Activated naive CD8-positive, alpha-beta T cell treated with anti-CD3 and anti-CD28 coated beads for 36 hours (primary cell): ENCODE results near the gene TRIM65. TPM values are rescaled to one million over a fixed set of nuclear protein-coding genes. Genes with fewer than 3 reads are reported as not detected.
A peak's percentile ranks its signal among the peaks of the same experiment; 100 is the strongest.

Source experiments
- DNase-seq: peaks from one replicate; pipeline ENCODE4 v3.0.0; 2021
- H3K27ac Mint-ChIP-seq: one replicate; pipeline ENCODE4 v1.8.0; 2022; ENCODE audit warnings: mild to moderate bottlenecking, moderate library complexity, mixed read lengths
- H3K27me3 Mint-ChIP-seq: one replicate; pipeline ENCODE4 v1.8.0; 2022; ENCODE audit warnings: mild to moderate bottlenecking, mixed read lengths
- H3K36me3 Mint-ChIP-seq: one replicate; pipeline ENCODE4 v1.8.0; 2021; ENCODE audit warnings: mild to moderate bottlenecking, mixed read lengths
- H3K4me1 Mint-ChIP-seq: one replicate; pipeline ENCODE4 v1.8.0; 2021; ENCODE audit warnings: mixed read lengths
- H3K4me3 Mint-ChIP-seq: one replicate; pipeline ENCODE4 v1.8.0; 2022; ENCODE audit warnings: mild to moderate bottlenecking, moderate library complexity, mixed read lengths
- H3K9me3 Mint-ChIP-seq: one replicate; pipeline ENCODE4 v1.8.0; 2022; ENCODE audit warnings: mixed read lengths
- total RNA-seq, 2 experiments: library from RNA; stranded (reverse); gene quantifications; one replicate each; pipeline ENCODE4 v1.2.3, GENCODE V29; 2021

The TRIM65 gene
- total RNA-seq, 2 experiments from 2014 or later: 37.2 to 41.7 TPM

DNA sequence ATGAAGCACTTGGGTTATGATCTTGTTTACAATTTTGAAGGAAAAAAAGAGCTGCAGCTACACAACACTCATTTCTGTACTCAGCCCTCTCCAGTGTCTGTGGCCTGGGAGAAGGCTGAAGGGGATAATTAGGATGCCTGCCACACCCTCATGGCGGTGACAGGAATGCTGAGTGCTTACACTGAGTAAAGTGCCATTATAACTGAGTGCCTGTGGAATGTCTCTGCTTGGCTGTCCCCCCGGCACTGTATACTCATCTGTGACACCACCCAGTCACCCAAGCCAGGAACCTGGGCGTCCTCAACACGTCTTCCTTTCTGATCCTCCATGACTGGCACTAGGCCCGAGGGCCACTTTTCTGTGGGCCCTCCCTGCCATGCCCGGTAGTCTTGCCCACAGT lies 11.4 kb upstream of the TRIM65 start:
- no peak for DNase-seq
- Mint-ChIP-seq H3K4me3 (no peak overlapping the region), H3K36me3 (peaks cover 3% of the 10 kb centered on the region), H3K4me1 (peaks cover 15% of the 10 kb centered on the region), H3K27ac (no peak overlapping the region), H3K27me3 (no peaks in the 10 kb centered on the region), H3K9me3 (no peaks in the 10 kb centered on the region)

GRCh38 chr17:75906143-75906884 lies 9.6 kb upstream of the TRIM65 start:
- H3K4me3 Mint-ChIP-seq: peak overlapping the region; percentile 37
- H3K9me3 Mint-ChIP-seq: no peaks in the 10 kb centered on the region
- H3K27me3 Mint-ChIP-seq: no peaks in the 10 kb centered on the region
- H3K36me3 Mint-ChIP-seq: peaks cover 9% of the 10 kb centered on the region
- DNase-seq: no peak
- no peak overlapping the region for H3K27ac Mint-ChIP-seq
- peaks cover 15% of the 10 kb centered on the region for H3K4me1 Mint-ChIP-seq

DNA sequence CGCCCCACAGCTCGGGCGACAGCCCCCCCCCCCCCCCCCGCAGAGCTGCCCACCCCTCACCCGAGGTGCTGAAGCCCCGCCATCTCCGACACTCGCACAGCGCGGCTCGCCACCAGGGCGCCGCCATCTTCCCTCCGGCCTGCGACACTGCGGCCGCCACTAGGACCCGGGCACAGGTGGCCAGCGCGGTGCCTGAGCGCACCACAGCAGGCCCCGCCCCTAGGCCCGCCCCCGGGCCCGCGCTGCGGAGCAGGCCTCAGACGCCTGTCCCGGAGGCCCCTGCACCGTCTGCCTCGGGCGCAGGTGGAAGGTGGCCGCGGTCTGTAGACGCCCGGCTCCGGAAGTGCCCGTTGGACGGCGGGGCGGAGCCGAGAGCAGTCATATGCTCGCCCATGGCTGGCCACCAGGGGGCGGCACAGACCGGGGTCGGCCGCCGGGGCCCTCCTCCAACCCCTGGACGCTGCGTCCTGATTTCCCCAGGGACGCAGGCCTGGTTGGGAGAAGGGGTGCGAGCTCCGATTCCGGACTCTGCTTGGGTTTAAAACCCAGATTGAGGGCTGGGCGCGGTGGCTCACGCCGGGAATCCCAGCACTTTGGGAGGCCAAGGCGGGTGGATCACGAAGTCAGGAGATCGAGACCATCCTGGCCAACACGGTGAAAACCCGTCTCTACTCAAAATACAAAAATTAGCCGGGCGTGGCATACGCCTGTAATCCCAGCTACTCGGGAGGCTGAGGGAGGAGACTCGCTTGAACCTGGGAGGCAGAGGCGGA lies 8.2 kb upstream of the TRIM65 start, which contains the start of gene MRPL38:
Gene MRPL38, minus strand, starts transcription at position 136 of the 773 bp plus-strand sequence. Its CDS starts 9 bp downstream, at position 127.
- Mint-ChIP-seq H3K4me1 (peaks cover 15% of the 10 kb centered on the region), H3K36me3 (peaks cover 11% of the 10 kb centered on the region), H3K4me3 (peak within 1 kb of the TSS; percentile 96), H3K9me3 (no peaks in the 10 kb centered on the region), H3K27me3 (no peaks in the 10 kb centered on the region), H3K27ac (peak within 1 kb of the TSS; percentile 93)
- peak; percentile 99 for DNase-seq

- H3K4me3 Mint-ChIP-seq: no peak overlapping the region
- peaks cover 14% of the 10 kb centered on the region for H3K4me1 Mint-ChIP-seq
- H3K27ac Mint-ChIP-seq: peak overlapping the region; percentile 20
- DNase-seq: no peak
- H3K9me3 Mint-ChIP-seq: no peaks in the 10 kb centered on the region
- no peaks in the 10 kb centered on the region for H3K27me3 Mint-ChIP-seq
- peaks cover 14% of the 10 kb centered on the region for H3K36me3 Mint-ChIP-seq
These were observed 5.7 kb upstream of the TRIM65 start for GRCh38 chr17:75902406-75902805.

GRCh38 chr17:75901727-75902126 lies 5.0 kb upstream of the TRIM65 start:
- DNase-seq: no peak
- no peak overlapping the region for H3K4me3 Mint-ChIP-seq
- peaks cover 14% of the 10 kb centered on the region for H3K36me3 Mint-ChIP-seq
- no peaks in the 10 kb centered on the region for H3K9me3 Mint-ChIP-seq
- H3K4me1 Mint-ChIP-seq: peaks cover 16% of the 10 kb centered on the region
- no peak overlapping the region for H3K27ac Mint-ChIP-seq
- no peaks in the 10 kb centered on the region for H3K27me3 Mint-ChIP-seq

DNA sequence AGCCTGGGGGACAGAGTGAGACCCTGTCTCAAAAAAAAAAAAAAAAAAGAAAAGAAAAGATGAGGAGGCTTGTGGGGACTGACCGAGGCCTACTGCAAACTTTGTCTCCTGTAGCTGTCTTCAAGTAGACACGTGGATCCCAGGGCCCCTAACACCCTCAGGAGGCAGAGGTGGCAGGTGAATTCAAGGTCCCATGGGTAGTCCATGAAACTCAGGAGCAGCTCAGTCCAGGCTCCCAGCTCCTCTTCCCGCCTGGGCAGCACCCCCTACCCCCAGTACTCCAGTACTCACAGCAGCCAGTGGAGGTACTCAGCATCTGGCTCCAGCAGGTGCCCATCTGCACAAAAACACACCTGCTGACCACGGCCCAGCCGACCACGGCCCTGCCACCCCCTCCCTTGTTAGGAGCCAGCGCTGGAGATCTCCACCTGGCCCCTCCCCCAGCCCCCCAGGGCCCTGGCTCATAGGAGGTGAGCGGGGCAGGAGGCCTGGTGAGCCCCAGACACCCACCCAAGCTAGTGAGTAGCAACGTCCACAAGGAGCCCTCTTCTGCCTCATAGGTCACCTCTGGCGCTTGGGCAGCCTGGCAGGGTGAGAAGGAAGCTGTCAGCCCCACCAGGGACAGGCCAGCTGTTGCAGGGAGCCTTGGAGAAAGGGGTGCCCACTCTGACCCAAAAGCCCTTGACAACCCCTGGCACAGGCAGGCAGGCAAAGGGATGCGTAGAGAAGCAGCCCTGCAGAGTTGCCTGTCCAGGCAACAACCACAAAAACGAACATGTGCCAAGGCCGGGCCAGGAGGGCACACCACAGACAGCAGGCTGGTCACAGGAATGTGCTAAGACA lies 4.2 kb upstream of the TRIM65 start:
- H3K9me3 Mint-ChIP-seq: no peaks in the 10 kb centered on the region
- peaks cover 13% of the 10 kb centered on the region for H3K4me1 Mint-ChIP-seq
- peaks cover 14% of the 10 kb centered on the region for H3K36me3 Mint-ChIP-seq
- H3K4me3 Mint-ChIP-seq: no peak overlapping the region
- H3K27ac Mint-ChIP-seq: no peak overlapping the region
- H3K27me3 Mint-ChIP-seq: no peaks in the 10 kb centered on the region
- DNase-seq: no peak

DNA sequence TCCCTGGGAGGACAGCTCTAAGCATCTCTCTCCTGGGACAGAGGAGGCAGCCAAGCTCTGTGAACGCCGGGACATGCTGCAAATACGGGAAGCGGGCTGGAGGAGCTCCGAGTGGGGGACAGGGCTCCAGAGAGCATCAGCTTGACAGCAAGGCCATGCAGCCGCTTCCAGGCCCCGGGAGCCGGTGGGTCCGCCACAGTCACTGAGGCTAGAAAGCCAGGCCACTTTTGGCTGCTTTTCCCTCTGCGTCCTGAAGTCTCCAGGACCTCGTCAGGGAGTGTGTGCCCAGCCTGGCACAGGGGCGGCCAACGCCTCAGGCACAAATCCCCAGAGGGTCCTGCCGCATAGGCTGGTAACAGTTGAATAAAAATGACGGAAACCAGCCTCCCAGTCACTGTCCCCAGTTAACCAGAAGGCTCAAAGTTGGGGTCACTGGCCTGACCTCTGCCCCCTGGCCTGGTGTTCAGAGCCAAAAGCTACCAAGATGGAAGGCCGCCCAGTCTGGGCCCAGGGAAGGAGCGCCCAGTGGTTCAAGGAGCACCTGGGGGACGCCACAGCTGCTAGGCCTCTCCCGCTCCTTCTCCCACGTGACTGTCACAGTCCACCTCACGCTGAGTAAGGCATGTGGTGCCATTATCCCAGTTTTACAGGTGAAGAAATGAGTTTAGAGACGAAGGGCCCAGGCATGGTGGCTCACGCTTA lies 3.2 kb upstream of the TRIM65 start:
- Mint-ChIP-seq H3K27me3 (no peaks in the 10 kb centered on the region), H3K4me1 (peaks cover 14% of the 10 kb centered on the region), H3K36me3 (peaks cover 24% of the 10 kb centered on the region), H3K27ac (no peak overlapping the region), H3K9me3 (no peaks in the 10 kb centered on the region), H3K4me3 (no peak overlapping the region)
- no peak for DNase-seq

- H3K4me1 Mint-ChIP-seq: peaks cover 16% of the 10 kb centered on the region
- H3K9me3 Mint-ChIP-seq: no peaks in the 10 kb centered on the region
- no peak for DNase-seq
- H3K27ac Mint-ChIP-seq: no peak overlapping the region
- H3K4me3 Mint-ChIP-seq: no peak overlapping the region
- H3K36me3 Mint-ChIP-seq: peaks cover 24% of the 10 kb centered on the region
- H3K27me3 Mint-ChIP-seq: no peaks in the 10 kb centered on the region
These were observed 2.6 kb upstream of the TRIM65 start for GRCh38 chr17:75899353-75899752.

DNA sequence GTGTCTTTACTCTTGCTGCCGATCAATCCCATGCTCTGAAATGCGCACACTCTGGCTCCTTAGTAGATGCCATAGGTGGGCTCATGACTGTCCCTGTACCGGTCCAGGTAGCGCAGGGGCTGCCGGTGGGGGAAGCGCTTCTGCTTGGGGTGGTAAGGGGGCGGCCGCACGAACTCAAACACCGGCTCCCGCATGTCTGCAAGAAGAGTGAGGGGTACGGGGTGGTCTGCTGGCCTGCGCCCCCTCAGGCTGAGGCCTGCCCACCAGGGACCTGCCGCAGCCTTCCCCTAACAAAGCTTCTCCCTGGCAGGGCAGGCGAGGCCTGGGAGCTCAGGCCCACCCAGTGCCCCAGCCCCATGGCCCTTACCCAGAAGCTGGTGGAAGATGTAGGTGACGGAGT lies 2.0 kb upstream of the TRIM65 start:
- no peaks in the 10 kb centered on the region for H3K27me3 Mint-ChIP-seq
- H3K27ac Mint-ChIP-seq: no peak overlapping the region
- DNase-seq: no peak
- H3K4me1 Mint-ChIP-seq: peaks cover 22% of the 10 kb centered on the region
- no peaks in the 10 kb centered on the region for H3K9me3 Mint-ChIP-seq
- peaks cover 21% of the 10 kb centered on the region for H3K36me3 Mint-ChIP-seq
- no peak overlapping the region for H3K4me3 Mint-ChIP-seq

DNA sequence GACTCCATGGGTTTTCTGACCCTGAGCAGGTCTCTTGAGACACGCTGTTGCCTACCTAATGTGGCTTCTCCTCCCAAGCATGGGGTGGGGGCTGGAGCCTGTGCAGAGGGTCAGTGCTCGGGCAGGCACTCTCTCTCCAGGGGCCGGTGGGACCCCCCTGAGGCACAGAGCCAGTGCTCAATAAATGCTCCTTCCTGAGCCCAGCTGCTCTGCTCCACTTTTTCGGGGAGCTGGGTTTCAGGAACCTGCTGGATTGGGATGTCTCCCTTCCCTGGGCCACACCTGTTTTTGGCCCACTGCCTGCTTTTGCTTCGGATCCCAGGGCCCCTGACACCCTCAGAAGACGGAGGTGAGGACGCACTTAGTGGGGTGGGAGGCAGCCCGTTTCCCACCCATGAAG lies 1.3 kb upstream of the TRIM65 start:
- H3K27me3 Mint-ChIP-seq: no peaks in the 10 kb centered on the region
- no peak for DNase-seq
- no peaks in the 10 kb centered on the region for H3K9me3 Mint-ChIP-seq
- H3K27ac Mint-ChIP-seq: no peak overlapping the region
- no peak overlapping the region for H3K4me3 Mint-ChIP-seq
- H3K36me3 Mint-ChIP-seq: peaks cover 21% of the 10 kb centered on the region
- H3K4me1 Mint-ChIP-seq: peaks cover 24% of the 10 kb centered on the region

GRCh38 chr17:75897160-75898019 lies 639 bp upstream of the TRIM65 start:
- Mint-ChIP-seq H3K27ac (peak overlapping the region; percentile 46), H3K4me1 (peaks cover 24% of the 10 kb centered on the region), H3K36me3 (peaks cover 19% of the 10 kb centered on the region), H3K9me3 (no peaks in the 10 kb centered on the region), H3K27me3 (no peaks in the 10 kb centered on the region), H3K4me3 (peak overlapping the region; percentile 57)
- no peak for DNase-seq

DNA sequence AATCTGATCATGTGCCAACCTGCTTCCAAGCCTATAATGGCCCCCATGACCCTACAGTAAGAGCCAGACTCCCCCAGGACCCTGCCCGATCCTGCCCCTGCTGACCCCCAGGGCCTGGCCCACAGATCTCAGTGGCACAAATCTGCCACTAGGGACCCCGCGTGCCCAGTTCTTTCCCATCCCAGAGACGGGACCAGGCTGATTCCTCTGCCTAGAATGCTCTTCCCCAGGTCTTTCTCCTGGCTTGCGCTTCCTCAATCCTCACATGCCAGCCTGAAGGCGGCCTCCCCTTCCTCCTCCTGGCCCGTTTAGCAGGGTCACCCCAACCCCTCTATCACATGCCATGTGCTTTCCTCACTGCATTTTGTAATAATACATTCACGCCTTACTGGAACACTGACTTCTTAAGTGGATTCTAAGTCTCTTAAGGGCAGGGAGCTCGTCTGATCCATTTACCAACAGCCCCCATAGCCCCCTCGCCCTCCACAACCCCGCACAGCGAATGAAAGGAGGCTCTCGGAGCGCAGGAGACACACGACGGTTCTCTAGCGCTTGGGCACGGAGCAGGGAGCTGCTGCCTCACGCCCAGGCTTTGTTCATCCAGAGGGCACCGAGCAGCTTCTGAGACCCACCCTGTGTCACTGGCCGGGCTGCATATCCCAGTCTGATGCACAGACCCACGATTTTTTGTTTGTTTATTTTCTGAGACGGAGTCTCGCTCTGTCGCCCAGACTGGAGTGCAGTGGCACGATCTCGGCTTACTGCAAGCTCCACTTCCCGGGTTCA lies 1.2 kb downstream of the TRIM65 start:
- DNase-seq: no peak
- Mint-ChIP-seq H3K27me3 (no peaks in the 10 kb centered on the region), H3K9me3 (no peaks in the 10 kb centered on the region), H3K4me3 (peak overlapping the region; percentile 89), H3K27ac (peak overlapping the region; percentile 79), H3K36me3 (peaks cover 14% of the 10 kb centered on the region), H3K4me1 (peaks cover 24% of the 10 kb centered on the region)

DNA sequence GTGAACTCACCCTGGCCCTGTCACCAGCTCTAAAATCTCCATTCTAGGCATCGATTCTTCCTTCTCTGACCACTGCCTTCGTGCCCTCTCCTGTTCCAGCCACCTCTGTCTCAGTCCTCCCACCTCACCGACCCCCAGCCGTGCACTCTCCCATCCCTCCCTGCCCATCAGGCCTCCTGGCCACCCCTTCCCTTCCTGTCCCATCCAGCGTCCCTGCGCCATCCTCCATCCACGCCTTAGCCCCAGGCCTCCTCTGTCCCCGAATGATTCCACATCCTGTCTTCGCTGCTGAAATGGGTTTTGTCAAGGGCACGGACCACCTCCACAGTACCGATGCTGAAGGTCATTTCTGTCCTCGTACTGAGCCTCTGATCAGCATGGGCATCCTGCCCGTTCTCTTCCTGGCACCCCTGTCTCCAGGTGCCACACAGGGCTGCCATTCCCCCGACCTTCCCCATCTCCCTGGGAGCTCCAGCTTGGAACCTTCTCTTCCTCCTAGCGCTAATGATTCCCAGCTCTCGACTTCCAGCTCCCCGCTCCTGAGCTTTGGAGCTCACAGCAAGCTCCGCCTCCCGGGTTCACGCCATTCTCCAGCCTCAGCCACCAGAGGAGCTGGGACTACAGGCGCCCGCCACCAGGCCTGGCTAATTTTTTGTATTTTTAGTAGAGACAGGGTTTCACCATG lies 2.6 kb downstream of the TRIM65 start:
- peaks cover 26% of the 10 kb centered on the region for H3K4me1 Mint-ChIP-seq
- peaks cover 18% of the 10 kb centered on the region for H3K36me3 Mint-ChIP-seq
- H3K9me3 Mint-ChIP-seq: no peaks in the 10 kb centered on the region
- H3K27ac Mint-ChIP-seq: peak overlapping the region; percentile 72
- H3K27me3 Mint-ChIP-seq: no peaks in the 10 kb centered on the region
- H3K4me3 Mint-ChIP-seq: peak overlapping the region; percentile 44
- DNase-seq: no peak
